ENCODE measurements around the gene MAGI2. TPM values are rescaled to one million over a fixed set of nuclear protein-coding genes. Genes with fewer than 3 reads are reported as not detected.

Gene MAGI2
- total RNA-seq, 2 experiments from 2014 or later, result 0.03 to 0.17 TPM

DNA sequence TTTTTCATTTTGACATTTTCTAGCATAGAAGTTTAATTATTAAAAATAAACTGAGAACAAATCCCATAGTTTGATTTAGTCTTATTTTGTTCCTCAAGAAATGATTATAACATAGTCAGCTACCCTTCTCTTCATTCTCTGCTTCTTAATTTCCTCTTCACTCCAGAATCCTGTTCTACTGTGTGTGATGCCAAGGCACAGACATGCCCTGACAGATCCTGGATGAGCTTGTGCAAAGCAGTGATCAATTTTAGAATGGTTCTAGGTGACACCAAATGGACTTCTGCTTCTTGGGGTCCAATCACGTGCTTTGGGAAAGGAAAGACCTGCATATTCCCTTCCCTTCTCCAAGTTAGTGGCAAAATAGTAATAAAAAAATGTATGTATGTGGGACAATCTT is 665.6 kb downstream of the MAGI2 start:
- intact Hi-C loops (cut with micrococcal nuclease; ENCODE audit: unreplicated experiment), result no loop called here
- H3K4me1 ChIP-seq (ENCODE audit: insufficient read depth, low read length, poor library complexity, severe bottlenecking), result no peaks in the 10 kb centered on the region
- DNase-seq (ENCODE audit: low spot score), result no peak
- no peak overlapping the region for H3K4me3 ChIP-seq (ENCODE audit: low read depth, low read length, poor library complexity, severe bottlenecking)
- BruUV-seq (replicated peaks), result no TSS peak
- TF ChIP-seq, protein P1, sequence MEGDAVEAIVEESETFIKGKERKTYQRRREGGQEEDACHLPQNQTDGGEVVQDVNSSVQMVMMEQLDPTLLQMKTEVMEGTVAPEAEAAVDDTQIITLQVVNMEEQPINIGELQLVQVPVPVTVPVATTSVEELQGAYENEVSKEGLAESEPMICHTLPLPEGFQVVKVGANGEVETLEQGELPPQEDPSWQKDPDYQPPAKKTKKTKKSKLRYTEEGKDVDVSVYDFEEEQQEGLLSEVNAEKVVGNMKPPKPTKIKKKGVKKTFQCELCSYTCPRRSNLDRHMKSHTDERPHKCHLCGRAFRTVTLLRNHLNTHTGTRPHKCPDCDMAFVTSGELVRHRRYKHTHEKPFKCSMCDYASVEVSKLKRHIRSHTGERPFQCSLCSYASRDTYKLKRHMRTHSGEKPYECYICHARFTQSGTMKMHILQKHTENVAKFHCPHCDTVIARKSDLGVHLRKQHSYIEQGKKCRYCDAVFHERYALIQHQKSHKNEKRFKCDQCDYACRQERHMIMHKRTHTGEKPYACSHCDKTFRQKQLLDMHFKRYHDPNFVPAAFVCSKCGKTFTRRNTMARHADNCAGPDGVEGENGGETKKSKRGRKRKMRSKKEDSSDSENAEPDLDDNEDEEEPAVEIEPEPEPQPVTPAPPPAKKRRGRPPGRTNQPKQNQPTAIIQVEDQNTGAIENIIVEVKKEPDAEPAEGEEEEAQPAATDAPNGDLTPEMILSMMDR (conservative IDR thresholded peaks at IDR 0.05; ENCODE audit: low read length), result no peak
- TF ChIP-seq EZH2phosphoT487 (IDR thresholded peaks at IDR 0.05; ENCODE audit: borderline replicate concordance, low read depth, low read length), result no peak
- no peaks in the 10 kb centered on the region for H3K79me2 ChIP-seq (ENCODE audit: insufficient read depth, low read depth, low read length)
- no peaks in the 10 kb centered on the region for H3K9me2 ChIP-seq (ENCODE audit: insufficient read depth, low read length)
- no peak overlapping the region for H3K27ac ChIP-seq (ENCODE audit: low read depth, low read length, poor library complexity, severe bottlenecking)
- ChIA-PET POLR2A (interaction anchor here (0.7 kb wide), 2 partner anchors 91 to 1488 kb away, joined by 3 to 4 read pairs; no protein-coding TSS in a partner anchor), CTCF (ENCODE audit: unreplicated experiment) (no interaction called here)
- H3K36me3 ChIP-seq (ENCODE audit: insufficient read depth, low read length), result no peaks in the 10 kb centered on the region
- H3K9me3 ChIP-seq (ENCODE audit: low read length), result no peaks in the 10 kb centered on the region
- H3K4me2 ChIP-seq (ENCODE audit: low read length), result no peak overlapping the region
- no peak overlapping the region for H2AFZ ChIP-seq (ENCODE audit: low read length)
- no peaks in the 10 kb centered on the region for H4K20me1 ChIP-seq (ENCODE audit: insufficient read depth, low read length)

GRCh38 chr7:78786055-78786454 is 667.4 kb downstream of the MAGI2 start:
- no peaks in the 10 kb centered on the region for H3K79me2 ChIP-seq (ENCODE audit: insufficient read depth, low read depth, low read length)
- CTCF ChIA-PET (ENCODE audit: unreplicated experiment), result no interaction called here
- H4K20me1 ChIP-seq (ENCODE audit: insufficient read depth, low read length), result no peaks in the 10 kb centered on the region
- DNase-seq (ENCODE audit: low spot score), result no peak
- no peak overlapping the region for H3K4me2 ChIP-seq (ENCODE audit: low read length)
- no peak overlapping the region for H3K4me3 ChIP-seq (ENCODE audit: low read depth, low read length, poor library complexity, severe bottlenecking)
- H3K9me3 ChIP-seq (ENCODE audit: low read length), result no peaks in the 10 kb centered on the region
- TF ChIP-seq, protein P1 (conservative IDR thresholded peaks at IDR 0.05; ENCODE audit: low read length), result no peak
- H3K4me1 ChIP-seq (ENCODE audit: insufficient read depth, low read length, poor library complexity, severe bottlenecking), result no peaks in the 10 kb centered on the region
- H2AFZ ChIP-seq (ENCODE audit: low read length), result no peak overlapping the region
- POLR2A ChIA-PET, result no interaction called here
- intact Hi-C loops (cut with micrococcal nuclease; ENCODE audit: unreplicated experiment), result no loop called here
- H3K27ac ChIP-seq (ENCODE audit: low read depth, low read length, poor library complexity, severe bottlenecking), result no peak overlapping the region
- no peaks in the 10 kb centered on the region for H3K9me2 ChIP-seq (ENCODE audit: insufficient read depth, low read length)
- H3K36me3 ChIP-seq (ENCODE audit: insufficient read depth, low read length), result no peaks in the 10 kb centered on the region
- BruUV-seq (replicated peaks), result no TSS peak

DNA sequence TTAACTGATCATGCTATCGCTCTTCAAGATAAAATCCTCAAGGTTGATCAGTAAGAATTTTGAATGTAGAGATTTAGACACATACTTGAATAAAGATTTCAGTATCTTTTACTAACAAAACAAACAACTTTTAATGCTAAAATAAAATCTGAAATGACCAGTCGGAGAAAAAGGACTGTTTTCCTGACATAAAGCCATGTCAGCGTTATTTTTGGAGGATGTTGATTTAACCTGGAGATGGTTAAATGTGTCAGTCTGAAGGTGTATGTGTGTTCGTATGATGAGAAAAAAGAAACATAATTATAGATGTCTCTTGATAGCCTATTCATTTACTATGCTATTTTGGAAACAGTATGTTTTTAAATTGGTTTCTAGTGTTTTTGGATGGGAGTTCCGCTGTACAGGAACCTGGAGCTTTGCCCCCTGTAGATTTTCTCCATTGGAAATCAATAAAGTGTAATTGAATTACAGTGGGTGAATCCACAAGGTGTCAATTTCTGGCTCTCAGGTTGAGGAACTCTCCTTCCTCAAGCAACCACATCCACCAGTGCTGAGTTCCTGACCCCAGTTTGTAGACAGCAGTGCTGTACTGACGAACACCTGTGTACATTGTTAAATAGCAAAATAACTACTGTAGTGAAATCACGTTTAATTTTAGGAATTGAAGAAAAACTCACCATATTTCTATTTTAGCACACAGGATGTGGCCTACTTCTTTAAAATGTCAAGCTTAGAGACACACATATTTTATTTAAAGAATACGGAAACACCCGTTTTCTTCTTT is 670.1 kb downstream of the MAGI2 start:
- Histone ChIP-seq H3K9me2 (ENCODE audit: insufficient read depth, low read length) (no peaks in the 10 kb centered on the region), H3K36me3 (ENCODE audit: insufficient read depth, low read length) (no peaks in the 10 kb centered on the region), H3K4me1 (ENCODE audit: insufficient read depth, low read length, poor library complexity, severe bottlenecking) (no peaks in the 10 kb centered on the region), H2AFZ (ENCODE audit: low read length) (no peak overlapping the region), H3K4me2 (ENCODE audit: low read length) (no peak overlapping the region), H3K4me3 (ENCODE audit: low read depth, low read length, poor library complexity, severe bottlenecking) (no peak overlapping the region), H3K27ac (ENCODE audit: low read depth, low read length, poor library complexity, severe bottlenecking) (no peak overlapping the region), H3K9me3 (ENCODE audit: low read length) (no peaks in the 10 kb centered on the region), H4K20me1 (ENCODE audit: insufficient read depth, low read length) (no peaks in the 10 kb centered on the region), H3K79me2 (ENCODE audit: insufficient read depth, low read depth, low read length) (no peaks in the 10 kb centered on the region)
- CTCF ChIA-PET (ENCODE audit: unreplicated experiment), result no interaction called here
- no TSS peak for BruUV-seq (replicated peaks)
- intact Hi-C loops (cut with micrococcal nuclease; ENCODE audit: unreplicated experiment), result no loop called here
- TF ChIP-seq EZH2phosphoT487 (IDR thresholded peaks at IDR 0.05; ENCODE audit: borderline replicate concordance, low read depth, low read length), result no peak
- POLR2A ChIA-PET, result no interaction called here
- no peak for DNase-seq (ENCODE audit: low spot score)
